Suppressor macrophage treated with lipopolysaccharide for 4 hours (primary cell): Measurements from ENCODE around the gene MBLAC2.

ENCODE experiments used
- DNase-seq: peaks from one replicate; pipeline ENCODE4 v3.0.0-alpha.2; 2020

Gene MBLAC2

DNA sequence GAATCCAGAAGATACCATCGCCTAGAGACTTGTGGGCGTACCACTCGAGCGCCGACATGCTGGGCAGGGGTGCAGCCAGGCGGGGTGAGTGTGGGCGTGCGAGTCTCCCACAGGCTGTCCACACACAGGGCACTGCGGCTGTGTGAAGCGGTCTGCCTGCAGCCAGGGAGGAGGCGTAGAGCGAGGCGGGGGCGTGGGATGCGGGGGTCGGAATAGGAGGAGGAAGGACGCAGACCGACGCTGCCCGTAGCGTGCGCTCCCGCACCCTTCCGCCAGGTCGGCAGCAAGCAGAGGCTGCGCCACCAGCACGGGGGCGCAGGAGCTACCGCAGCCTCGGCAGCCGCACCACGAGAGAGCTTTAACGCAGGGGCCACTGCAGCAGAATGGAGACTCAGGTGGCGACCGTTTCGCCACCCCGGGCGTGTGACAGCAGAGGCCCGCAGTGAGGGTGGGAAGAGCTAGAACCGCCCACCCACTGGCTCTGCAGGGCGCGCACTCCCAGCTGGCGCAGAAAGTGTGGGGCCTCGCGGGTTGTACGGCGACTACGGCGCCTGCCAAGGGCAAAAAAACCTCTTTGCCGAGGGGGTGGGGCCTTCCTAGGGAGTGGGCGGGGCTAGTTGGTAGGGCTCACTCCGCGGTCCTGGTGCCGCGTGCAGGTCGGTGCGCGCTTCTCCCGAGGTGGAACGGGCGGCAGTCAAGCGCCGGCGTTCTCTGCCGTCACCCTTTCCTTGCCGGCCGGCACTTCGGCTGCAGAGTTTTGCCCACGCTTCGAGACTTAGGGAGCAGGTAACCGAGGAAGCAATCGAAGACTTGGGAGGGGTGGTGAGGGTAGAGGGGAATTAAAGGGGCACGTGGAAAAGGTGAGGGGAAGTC is at the start of gene MBLAC2, which contains the start of gene POLR3G:
MBLAC2 (minus strand) TSS at position 537 of the 873 bp plus-strand sequence; CDS start at position 58, 479 bp downstream.
POLR3G (plus strand) TSS at position 630 of the 873 bp plus-strand sequence. CDS start 10,704 bp downstream, outside the sequence.
- DNase-seq = peak; percentile 92

DNA sequence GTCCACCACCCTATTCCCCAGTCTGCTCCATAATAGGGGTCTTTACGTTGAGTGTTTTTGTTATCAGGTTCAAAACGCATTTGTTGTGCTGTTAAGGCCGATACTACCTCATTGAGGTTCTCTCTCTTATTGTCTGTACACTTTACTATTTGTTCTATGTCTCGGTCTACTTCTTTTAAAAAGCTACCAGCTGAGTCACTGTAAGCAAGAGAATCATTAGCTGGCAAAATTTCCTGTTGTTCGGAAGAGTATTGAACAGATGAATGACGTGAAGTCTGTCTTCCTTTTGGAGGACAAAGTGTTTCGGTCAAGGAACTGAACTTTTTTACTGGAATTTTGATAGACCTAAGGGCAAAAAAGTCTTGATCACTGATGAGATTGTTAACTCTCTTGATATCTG is 44.5 kb upstream of the MBLAC2 start:
- no peak for DNase-seq

- DNase-seq = no peak
Measured at GRCh38 chr5:90518661-90519060, 44.1 kb upstream of the MBLAC2 start.

GRCh38 chr5:90514520-90514919 is 39.9 kb upstream of the MBLAC2 start:
- no peak for DNase-seq

- no peak for DNase-seq
Measured at GRCh38 chr5:90510438-90510837, 35.9 kb upstream of the MBLAC2 start.

DNA sequence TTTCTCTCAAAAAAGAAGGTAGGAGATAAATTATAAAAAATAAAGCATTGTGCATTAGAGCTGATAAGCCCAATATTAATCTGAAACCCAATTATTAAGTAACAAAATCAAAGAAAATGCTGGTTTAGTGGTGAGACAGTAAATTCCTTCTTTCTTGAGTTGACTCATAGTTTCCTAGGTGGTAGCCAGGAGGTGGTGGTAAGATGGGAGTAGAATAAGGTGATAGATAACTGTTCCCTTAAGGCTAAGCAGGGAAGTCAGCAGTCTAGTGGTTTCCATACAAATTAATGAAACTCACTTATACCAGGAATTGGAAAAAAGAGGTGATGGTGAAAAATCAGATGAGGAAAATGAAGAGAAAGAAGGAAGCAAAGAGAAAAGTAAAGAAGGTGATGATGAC is 31.6 kb upstream of the MBLAC2 start:
- no peak for DNase-seq

DNA sequence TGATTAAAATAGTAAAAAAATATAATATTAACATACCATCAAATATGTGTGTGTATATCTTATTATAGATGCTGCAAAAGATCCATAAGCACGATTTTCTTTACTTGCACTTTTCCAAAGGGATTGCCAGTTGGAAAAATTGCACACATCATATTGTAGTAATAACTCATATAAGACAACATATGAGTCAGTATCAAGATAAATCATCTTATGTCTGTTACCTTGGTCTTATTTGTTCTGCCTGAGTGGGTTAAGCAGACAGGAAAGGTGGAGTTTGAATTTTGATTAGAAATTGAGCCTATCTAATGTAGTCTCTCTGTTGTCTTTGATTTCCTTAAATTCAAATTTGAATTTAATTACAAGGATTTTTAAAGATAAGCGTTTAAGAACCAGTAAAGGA is 30.2 kb upstream of the MBLAC2 start:
- no peak for DNase-seq

- no peak for DNase-seq
Measured at GRCh38 chr5:90503596-90503995, 29.0 kb upstream of the MBLAC2 start.

GRCh38 chr5:90495146-90495545 is 20.6 kb upstream of the MBLAC2 start:
- DNase-seq = no peak

DNA sequence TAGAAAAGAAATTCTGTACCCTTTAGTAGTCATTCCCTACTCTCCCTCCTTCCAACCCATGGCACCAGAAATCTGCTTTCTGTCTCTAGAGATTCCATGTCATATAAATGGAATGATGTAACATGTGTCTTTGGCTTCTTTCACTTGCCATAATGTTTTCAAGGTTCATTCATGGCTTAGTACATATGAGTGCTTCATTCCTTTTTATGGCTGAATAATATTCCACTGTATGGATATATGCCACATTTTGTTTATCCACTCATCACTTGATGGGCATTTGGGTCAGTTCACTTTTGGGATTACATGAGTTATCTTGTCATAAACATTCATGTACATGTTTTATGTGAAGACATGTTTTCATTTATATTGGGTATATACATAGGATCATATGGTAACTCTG is 19.5 kb upstream of the MBLAC2 start:
- no peak for DNase-seq

DNA sequence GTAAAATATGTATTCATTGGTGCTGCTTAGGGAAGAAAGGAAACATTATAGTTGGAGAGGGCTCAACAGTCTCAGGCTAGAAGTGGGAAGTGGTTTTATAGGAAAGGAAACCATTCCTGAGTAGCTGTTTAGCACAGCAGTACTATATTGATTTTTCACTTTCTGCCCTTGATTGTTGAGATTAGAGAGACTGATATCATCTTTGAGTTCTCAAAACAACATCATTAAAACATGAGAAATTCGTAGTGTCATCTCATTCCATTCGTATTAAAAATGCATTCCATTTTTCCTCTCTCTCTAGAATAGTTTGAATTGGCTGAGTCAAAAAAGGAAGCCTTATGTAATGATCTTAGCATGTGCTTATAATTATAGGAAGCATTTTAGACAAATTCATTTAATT is 14.2 kb upstream of the MBLAC2 start:
- DNase-seq = no peak

DNA sequence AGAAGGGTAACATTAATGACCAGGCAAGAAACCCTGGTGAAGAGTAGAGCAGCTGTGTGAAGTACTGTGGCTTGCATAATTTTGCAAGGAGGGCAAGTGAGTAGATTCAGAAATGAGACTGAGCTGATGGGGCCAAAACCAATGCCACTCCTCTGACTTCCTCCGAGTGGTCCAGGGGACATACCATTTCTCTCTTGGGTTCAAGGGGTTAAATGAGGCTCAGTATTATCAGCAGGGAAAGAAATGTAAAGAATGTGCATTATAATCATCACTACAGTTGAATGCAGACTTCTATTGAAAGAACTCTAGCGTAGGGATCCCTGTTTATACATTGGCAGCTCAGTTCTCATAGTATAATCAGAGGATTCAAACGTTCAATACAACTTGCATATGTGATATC is 10.0 kb upstream of the MBLAC2 start:
- no peak for DNase-seq

DNA sequence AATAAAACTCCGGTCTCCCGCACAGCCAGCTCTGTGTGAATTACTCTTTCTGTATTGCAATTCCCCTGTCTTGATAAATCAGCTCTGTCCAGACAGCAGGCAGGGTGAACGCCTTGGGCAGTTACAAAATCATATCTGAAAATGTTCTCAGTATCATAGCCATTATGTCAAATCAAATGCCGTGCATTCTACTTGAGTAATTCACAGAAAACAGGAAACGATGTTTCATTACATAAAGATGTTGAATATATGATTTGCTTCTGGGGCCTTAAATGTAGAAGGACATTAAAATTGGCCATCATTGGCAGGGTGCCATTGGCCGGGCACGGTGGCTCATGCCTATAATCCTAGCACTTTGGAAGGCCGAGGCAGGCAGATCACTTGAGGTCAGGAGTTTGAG is 8.6 kb upstream of the MBLAC2 start:
- DNase-seq = no peak

GRCh38 chr5:90480699-90481098 is 6.1 kb upstream of the MBLAC2 start:
- DNase-seq = no peak

DNA sequence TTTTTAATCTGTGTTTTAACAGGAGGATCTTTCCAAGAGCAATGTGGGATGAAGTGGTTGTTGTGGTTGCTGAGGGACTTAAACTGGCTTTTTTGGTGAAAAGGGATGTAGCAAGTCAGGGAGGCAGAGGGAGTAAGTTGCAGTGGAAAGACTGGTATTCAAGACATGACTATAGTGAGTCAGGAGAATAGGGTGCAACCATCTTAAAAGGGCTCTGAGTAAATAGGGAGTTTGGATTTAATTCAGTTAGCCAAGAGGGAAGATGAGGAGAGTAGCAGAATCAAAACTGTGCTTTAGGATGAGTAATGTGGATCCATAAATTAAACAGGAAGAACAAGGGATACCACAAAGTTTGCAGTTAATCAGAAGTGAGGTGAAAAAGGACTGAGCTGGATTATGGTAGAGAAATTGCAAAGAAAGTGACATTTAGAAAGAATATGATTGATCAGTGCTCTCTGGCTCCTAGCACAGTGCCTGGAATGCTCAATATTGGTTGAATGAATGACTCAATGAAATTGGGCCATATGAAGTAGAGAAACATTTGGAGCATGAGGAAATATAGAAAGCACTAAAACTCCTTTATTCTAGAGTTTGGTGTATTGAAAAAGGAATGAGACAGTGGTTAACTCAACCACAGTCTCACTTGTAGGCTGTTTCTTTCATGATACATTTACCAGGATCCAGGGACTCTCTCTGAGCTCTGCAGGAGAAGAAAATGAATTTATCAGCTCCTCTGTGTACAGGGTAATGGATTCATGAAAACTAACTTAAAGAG is 5.2 kb upstream of the MBLAC2 start:
- DNase-seq = no peak

GRCh38 chr5:90477621-90478215 is 3.1 kb upstream of the MBLAC2 start:
- DNase-seq = no peak

DNA sequence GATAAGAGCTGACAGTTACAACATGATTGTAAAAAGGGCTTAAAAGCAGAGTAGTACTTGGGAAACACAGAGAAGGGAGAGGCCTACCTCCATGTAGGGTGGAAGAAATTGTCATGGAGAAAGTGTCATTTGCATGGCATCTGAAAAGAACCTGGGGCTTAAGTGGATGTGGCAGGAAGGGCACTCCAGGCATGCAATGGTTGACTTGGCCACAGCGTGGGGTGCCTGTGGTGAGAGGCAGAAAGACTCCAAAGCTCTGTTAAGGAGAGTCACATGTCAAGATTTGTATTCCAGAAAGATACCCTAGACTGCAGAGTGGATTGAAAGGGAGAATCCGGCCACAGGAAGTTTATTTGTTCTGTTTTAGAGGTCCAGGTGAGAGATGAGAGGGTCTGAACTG is 2.5 kb upstream of the MBLAC2 start:
- DNase-seq = no peak

DNA sequence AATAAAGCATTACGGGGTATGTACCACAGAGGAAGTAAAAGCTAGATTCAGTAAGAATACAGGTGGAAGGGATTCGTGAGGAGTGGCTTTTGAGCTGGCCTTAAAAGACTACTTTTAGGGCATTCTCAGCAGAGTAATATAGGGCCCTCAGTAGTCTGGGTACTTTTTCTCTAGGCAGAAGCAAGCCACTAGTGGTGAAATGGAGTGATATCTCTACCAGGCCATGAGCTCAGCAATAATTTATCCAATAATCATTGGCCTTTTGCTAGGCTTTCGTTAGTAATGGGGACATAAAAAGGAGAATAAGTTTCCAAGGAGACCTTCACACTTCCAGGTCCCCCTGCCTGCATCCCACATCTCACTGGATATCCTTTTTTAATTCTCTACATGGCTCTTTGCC is 1.8 kb upstream of the MBLAC2 start:
- DNase-seq = no peak

DNA sequence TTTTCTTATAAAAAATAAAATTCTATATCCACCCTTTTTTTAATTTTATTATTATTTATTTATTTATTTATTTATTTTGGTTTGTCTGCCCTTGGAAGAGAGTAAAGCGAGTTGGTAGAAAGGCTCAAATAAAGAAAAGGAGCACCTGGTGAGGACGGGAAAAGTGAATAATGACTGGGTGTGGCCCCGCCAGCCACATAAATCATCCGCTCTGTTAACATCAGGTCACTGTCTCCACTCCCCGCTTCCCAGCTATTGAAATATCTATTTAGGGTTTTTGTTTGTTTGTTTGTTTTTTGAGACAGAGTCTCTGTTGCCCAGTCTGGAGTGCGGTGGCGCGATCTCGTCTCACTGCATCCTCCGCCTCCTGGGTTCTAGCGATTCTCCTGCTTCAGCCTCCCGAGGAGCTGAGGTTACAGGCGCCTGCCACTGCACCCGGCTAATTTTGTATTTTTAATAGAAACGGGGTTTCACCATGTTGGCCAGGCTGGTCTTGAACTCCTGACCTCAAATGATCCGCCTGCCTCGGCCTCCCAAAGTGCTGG is 937 bp upstream of the MBLAC2 start:
- no peak for DNase-seq

DNA sequence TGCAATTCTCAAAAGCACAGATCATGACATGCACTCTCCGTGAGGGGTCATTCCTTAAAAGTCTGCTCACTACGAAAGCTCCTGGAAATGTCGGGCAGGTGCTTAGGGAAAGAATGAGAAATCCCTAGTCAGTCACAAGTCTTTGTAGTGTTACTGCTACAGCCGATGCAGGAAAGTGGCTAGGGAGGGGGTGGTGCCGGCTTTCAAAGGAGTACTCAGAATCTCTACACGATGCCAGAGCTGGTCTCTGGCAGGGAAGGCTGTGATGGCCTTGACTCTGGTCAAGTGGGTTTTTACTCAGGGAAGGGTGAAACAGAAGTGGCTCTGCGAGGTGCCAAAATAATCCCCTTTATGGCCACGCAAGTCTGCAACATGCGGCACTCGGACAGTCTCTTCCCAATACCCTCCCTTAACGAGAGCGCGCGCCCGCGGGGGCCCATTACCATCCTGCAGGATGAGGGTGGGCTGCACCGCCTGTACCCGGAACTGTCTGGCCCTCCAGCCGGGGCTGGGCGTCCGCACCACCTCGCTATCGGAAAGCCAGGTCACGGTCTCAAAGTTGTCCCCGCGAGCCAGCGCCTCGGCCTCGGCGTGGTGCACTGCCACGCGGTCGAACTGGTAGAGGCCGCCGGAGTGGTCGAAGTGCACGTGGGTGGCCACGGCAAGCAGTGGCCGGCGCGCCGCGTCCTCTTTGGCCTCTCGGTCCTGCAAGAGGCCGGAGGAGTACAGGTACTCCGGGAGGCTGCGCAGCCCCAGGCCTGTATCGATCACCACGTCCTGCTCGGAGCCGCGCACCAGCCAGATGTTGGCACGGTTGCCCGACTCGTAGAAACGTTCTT is 956 bp downstream of the MBLAC2 start:
- DNase-seq = peak; percentile 29

GRCh38 chr5:90472783-90473395 is 1.7 kb downstream of the MBLAC2 start:
- DNase-seq = no peak

- DNase-seq = no peak
Measured at GRCh38 chr5:90461288-90461687, 13.3 kb downstream of the MBLAC2 start.
